Liver (tissue), 9 donors: ENCODE results near the gene C16orf89. TPM values are rescaled to one million over a fixed set of nuclear protein-coding genes. Genes with fewer than 3 reads are reported as not detected.

Experiments used
- DNase-seq: peaks from one replicate; pipeline ENCODE4 v3.0.0-alpha.2; 2017; ENCODE audit warnings: low spot score
- H3K27ac ChIP-seq, 2 donors: one replicate each; pipeline ENCODE4 v1.7.0; 2013; ENCODE audit warnings: inconsistent platforms in 2 of 2, low read length in 2 of 2, control low read depth in 1 of 2, low read depth in 1 of 2, mild to moderate bottlenecking in 1 of 2
- H3K27me3 ChIP-seq, 4 donors: one replicate each; pipeline versions ENCODE4 v1.6.1 to v1.7.0; 2013; ENCODE audit warnings: low read length in 3 of 4, inconsistent platforms in 1 of 4, mild to moderate bottlenecking in 1 of 4, moderate library complexity in 1 of 4; ENCODE audit not compliant: control insufficient read depth in 4 of 4, insufficient read depth in 4 of 4
- H3K36me3 ChIP-seq, 4 donors: one replicate each; pipeline versions ENCODE4 v1.6.1 to v1.7.0; 2013; ENCODE audit warnings: low read length in 3 of 4, mild to moderate bottlenecking in 3 of 4, low read depth in 1 of 4, moderate library complexity in 1 of 4; ENCODE audit not compliant: control insufficient read depth in 4 of 4, insufficient read depth in 3 of 4
- H3K4me1 ChIP-seq, 4 donors: one replicate each; pipeline versions ENCODE4 v1.6.1 to v1.7.0; 2013; ENCODE audit warnings: low read length in 3 of 4, mild to moderate bottlenecking in 3 of 4, moderate library complexity in 1 of 4; ENCODE audit not compliant: control insufficient read depth in 4 of 4, insufficient read depth in 4 of 4
- H3K4me3 ChIP-seq, 3 donors: one replicate each; pipeline versions ENCODE4 v1.6.1 to v1.7.0; 2013; ENCODE audit warnings: low read length in 3 of 3, control low read depth in 1 of 3, low read depth in 1 of 3, mild to moderate bottlenecking in 1 of 3
- H3K9ac ChIP-seq, 2 donors: one replicate each; pipeline ENCODE4 v1.7.0; 2013; ENCODE audit warnings: low read length in 2 of 2, mild to moderate bottlenecking in 2 of 2, moderate library complexity in 2 of 2, control low read depth in 1 of 2, low read depth in 1 of 2
- H3K9me3 ChIP-seq, 4 donors: one replicate each; pipeline versions ENCODE4 v1.6.1 to v1.7.0; 2013; ENCODE audit warnings: low read length in 3 of 4; ENCODE audit not compliant: control insufficient read depth in 4 of 4
- ATF3 ChIP-seq: IDR thresholded peaks from 2 replicates; pipeline ENCODE4 v1.6.1; 2016; ENCODE audit warnings: antibody characterized with exemption
- EGR1 ChIP-seq, 2 donors: IDR thresholded peaks; 2 replicates each; pipeline ENCODE4 v1.6.1; 2016 to 2018; ENCODE audit warnings: antibody characterized with exemption in 2 of 2, low read depth in 2 of 2
- FOXA1 ChIP-seq: IDR thresholded peaks from 2 replicates; pipeline ENCODE4 v1.6.1; 2016; ENCODE audit warnings: antibody characterized with exemption
- FOXA2 ChIP-seq: IDR thresholded peaks from 2 replicates; pipeline ENCODE4 v1.6.1; 2016; ENCODE audit warnings: antibody characterized with exemption
- GABPA ChIP-seq, 2 donors: IDR thresholded peaks in 1 of 2; conservative IDR thresholded peaks in 1 of 2; 2 replicates each; pipeline ENCODE4 v1.6.1; 2016; ENCODE audit warnings: antibody characterized with exemption in 2 of 2, mild to moderate bottlenecking in 1 of 2, moderate library complexity in 1 of 2
- HNF4A ChIP-seq, 2 donors: conservative IDR thresholded peaks; 2 replicates each; pipeline ENCODE4 v1.6.1; 2016; ENCODE audit warnings: antibody characterized with exemption in 2 of 2, mild to moderate bottlenecking in 2 of 2
- HNF4G ChIP-seq: IDR thresholded peaks from 2 replicates; pipeline ENCODE4 v1.6.1; 2016; ENCODE audit warnings: antibody characterized with exemption
- JUND ChIP-seq, 2 donors: IDR thresholded peaks; 2 replicates each; pipeline ENCODE4 v1.6.1; 2016; ENCODE audit warnings: antibody characterized with exemption in 2 of 2
- MAX ChIP-seq: IDR thresholded peaks from 2 replicates; pipeline ENCODE4 v1.6.1; 2016; ENCODE audit warnings: antibody characterized with exemption
- NR2F2 ChIP-seq: IDR thresholded peaks from 2 replicates; pipeline ENCODE4 v1.6.1; 2016; ENCODE audit warnings: antibody characterized with exemption
- RAD21 ChIP-seq, 2 donors: IDR thresholded peaks; 2 replicates each; pipeline ENCODE4 v1.6.1; 2016; ENCODE audit warnings: antibody characterized with exemption in 2 of 2, mild to moderate bottlenecking in 2 of 2
- REST ChIP-seq: IDR thresholded peaks from 2 replicates; pipeline ENCODE4 v1.6.1; 2016; ENCODE audit warnings: antibody characterized with exemption, mild to moderate bottlenecking
- RXRA ChIP-seq, 2 donors: IDR thresholded peaks; 2 replicates each; pipeline ENCODE4 v1.6.1; 2017 to 2018; ENCODE audit warnings: antibody characterized with exemption in 2 of 2, mild to moderate bottlenecking in 1 of 2
- SP1 ChIP-seq: IDR thresholded peaks from 2 replicates; pipeline ENCODE4 v1.6.1; 2018; ENCODE audit warnings: antibody characterized with exemption, mild to moderate bottlenecking
- TAF1 ChIP-seq: conservative IDR thresholded peaks from 2 replicates; pipeline ENCODE4 v1.6.1; 2016; ENCODE audit warnings: antibody characterized with exemption, mild to moderate bottlenecking
- YY1 ChIP-seq: IDR thresholded peaks from 2 replicates; pipeline ENCODE4 v1.6.1; 2016; ENCODE audit warnings: antibody characterized with exemption, mild to moderate bottlenecking
- WGBS: extraction: QIAGEN DNeasy Blood & Tissue Kit; methylation state at CpG from one replicate; pipeline ENCODE4 v1.1.7; 2013; 5-methylcytosine and 5-hydroxymethylcytosine counted together
- polyA plus RNA-seq, 2 donors: library from polyadenylated mRNA; stranded (reverse) in 1 of 2; unstranded in 1 of 2; fragments of 200-250 nt in 1 of 2; fragments of >200 nt in 1 of 2; fragmentation: Nextera tagmentation in 1 of 2; extraction: Ambion mirVana in 1 of 2; gene quantifications; one replicate each; pipeline versions ENCODE4 v1.2.1 to v1.2.3, GENCODE V29; 2013 to 2015
- total RNA-seq, 2 donors: library from RNA; depleted of rRNA; stranded (reverse); fragments of >200 nt; gene quantifications; one replicate each; pipeline ENCODE4 v1.2.3, GENCODE V29; 2014
- TF ChIP-seq, protein P1 (sequence below): IDR thresholded peaks from 2 replicates; pipeline ENCODE4 v1.6.1; 2016; ENCODE audit warnings: antibody characterized with exemption
- donor health status: healthy.
- donor health status: healthy.
- donor health status: healthy.
- donor health status: healthy.
- donor health status: healthy.

Gene C16orf89
- total and polyA plus RNA-seq, 4 donors: 0.25 to 0.61 TPM; not detected in 2

GRCh38 chr16:5005916-5006315 lies 59.8 kb downstream of the C16orf89 start (continued):
- TF ChIP-seq GABPA (IDR thresholded peaks at IDR 0.05 in 1 of 2, conservative IDR thresholded peaks at IDR 0.05 in 1 of 2) (no peak), EGR1 (IDR thresholded peaks at IDR 0.05; ENCODE audit: low read depth in 2 of 2) (no peak)

GRCh38 chr16:5004311-5004710 lies 61.4 kb downstream of the C16orf89 start:
- Histone ChIP-seq H3K9me3 (no peaks in the 10 kb centered on the region), H3K4me1 (no peaks in the 10 kb centered on the region), H3K27ac (no peak overlapping the region), H3K9ac (no peak overlapping the region), H3K36me3 (no peaks in the 10 kb centered on the region), H3K4me3 (no peak overlapping the region), H3K27me3 (no peaks in the 10 kb centered on the region)
- TF ChIP-seq RAD21 (IDR thresholded peaks at IDR 0.05): no peak
- no peak for TF ChIP-seq REST
- TF ChIP-seq NR2F2: no peak
- TF ChIP-seq FOXA1: no peak
- no peak for TF ChIP-seq ATF3
- no peak for TF ChIP-seq YY1
- no peak for TF ChIP-seq EGR1 (IDR thresholded peaks at IDR 0.05; ENCODE audit: low read depth in 2 of 2)
- TF ChIP-seq, protein P1, sequence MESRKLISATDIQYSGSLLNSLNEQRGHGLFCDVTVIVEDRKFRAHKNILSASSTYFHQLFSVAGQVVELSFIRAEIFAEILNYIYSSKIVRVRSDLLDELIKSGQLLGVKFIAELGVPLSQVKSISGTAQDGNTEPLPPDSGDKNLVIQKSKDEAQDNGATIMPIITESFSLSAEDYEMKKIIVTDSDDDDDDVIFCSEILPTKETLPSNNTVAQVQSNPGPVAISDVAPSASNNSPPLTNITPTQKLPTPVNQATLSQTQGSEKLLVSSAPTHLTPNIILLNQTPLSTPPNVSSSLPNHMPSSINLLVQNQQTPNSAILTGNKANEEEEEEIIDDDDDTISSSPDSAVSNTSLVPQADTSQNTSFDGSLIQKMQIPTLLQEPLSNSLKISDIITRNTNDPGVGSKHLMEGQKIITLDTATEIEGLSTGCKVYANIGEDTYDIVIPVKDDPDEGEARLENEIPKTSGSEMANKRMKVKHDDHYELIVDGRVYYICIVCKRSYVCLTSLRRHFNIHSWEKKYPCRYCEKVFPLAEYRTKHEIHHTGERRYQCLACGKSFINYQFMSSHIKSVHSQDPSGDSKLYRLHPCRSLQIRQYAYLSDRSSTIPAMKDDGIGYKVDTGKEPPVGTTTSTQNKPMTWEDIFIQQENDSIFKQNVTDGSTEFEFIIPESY: no peak
- no peak for TF ChIP-seq RXRA (IDR thresholded peaks at IDR 0.05)
- TF ChIP-seq TAF1: no peak
- DNase-seq: no peak
- WGBS: 70% methylated on average over 5 of the region's 5 CpGs

DNA sequence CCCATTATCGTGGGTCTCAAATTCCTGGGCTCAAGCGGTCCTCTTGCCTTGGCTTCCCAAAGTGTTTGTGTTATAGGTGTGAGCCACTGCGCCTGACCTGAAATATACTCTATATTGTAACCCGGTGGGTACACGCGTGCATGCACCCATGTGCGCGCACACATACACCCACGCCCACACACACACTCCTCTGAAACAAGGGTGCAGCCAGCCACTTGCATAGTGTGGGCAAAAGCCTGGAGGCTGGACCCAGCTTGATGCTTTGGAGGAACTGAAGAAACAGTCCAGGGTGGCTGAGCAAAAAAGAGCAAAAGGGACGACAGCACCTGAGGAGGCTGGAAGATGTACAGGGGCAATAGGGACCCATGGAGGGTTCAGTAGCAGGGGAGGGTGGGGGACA lies 61.9 kb downstream of the C16orf89 start:
- H3K4me3 ChIP-seq: no peak overlapping the region
- no peak overlapping the region for H3K27ac ChIP-seq
- no peaks in the 10 kb centered on the region for H3K9me3 ChIP-seq
- H3K4me1 ChIP-seq: no peaks in the 10 kb centered on the region
- no peaks in the 10 kb centered on the region for H3K27me3 ChIP-seq
- no peak for DNase-seq
- no peak overlapping the region for H3K9ac ChIP-seq
- no peaks in the 10 kb centered on the region for H3K36me3 ChIP-seq
- 92% methylated on average over 10 of the region's 10 CpGs for WGBS
- TF ChIP-seq REST (no peak), NR2F2 (no peak), FOXA1 (no peak), EGR1 (IDR thresholded peaks at IDR 0.05; ENCODE audit: low read depth in 2 of 2) (no peak), RXRA (IDR thresholded peaks at IDR 0.05) (no peak), GABPA (IDR thresholded peaks at IDR 0.05 in 1 of 2, conservative IDR thresholded peaks at IDR 0.05 in 1 of 2) (no peak), TAF1 (no peak), SP1 (no peak), JUND (IDR thresholded peaks at IDR 0.05) (no peak), MAX (no peak), YY1 (no peak), HNF4G (no peak), HNF4A (conservative IDR thresholded peaks at IDR 0.05) (no peak), RAD21 (IDR thresholded peaks at IDR 0.05) (no peak), FOXA2 (no peak), ATF3 (no peak)
- TF ChIP-seq, protein P1: no peak
